H9 (cell line): ENCODE results near the gene ATP5PF. TPM values are rescaled to one million over a fixed set of nuclear protein-coding genes. Genes with fewer than 3 reads are reported as not detected.

Source experiments
- DNase-seq: peaks from one replicate; pipeline ENCODE4 v3.0.0-alpha.2; 2017
- H2AFZ ChIP-seq: one replicate; pipeline ENCODE4 v1.6.1; 2013; ENCODE audit warnings: mild to moderate bottlenecking, low read length, control low read depth, moderate library complexity
- H2AK5ac ChIP-seq: 2 replicates; pipeline ENCODE4 v1.6.1; 2013; ENCODE audit warnings: low read length, control low read depth, mixed read lengths; ENCODE audit not compliant: insufficient read length
- H2BK120ac ChIP-seq: one replicate; pipeline ENCODE4 v1.6.1; 2013; ENCODE audit warnings: low read depth, mild to moderate bottlenecking, low read length, control low read depth, inconsistent platforms; ENCODE audit not compliant: poor library complexity, severe bottlenecking
- H2BK12ac ChIP-seq: 2 replicates; pipeline ENCODE4 v1.6.1; 2013; ENCODE audit warnings: low read length, control low read depth, mixed read lengths, low read depth; ENCODE audit not compliant: insufficient read length
- H2BK15ac ChIP-seq: 2 replicates; pipeline ENCODE4 v1.6.1; 2013; ENCODE audit warnings: low read depth, low read length, control low read depth
- H2BK20ac ChIP-seq: one replicate; pipeline ENCODE4 v1.6.1; 2013; ENCODE audit warnings: low read depth, mild to moderate bottlenecking, low read length, control low read depth, inconsistent platforms; ENCODE audit not compliant: poor library complexity, severe bottlenecking
- H2BK5ac ChIP-seq: 2 replicates; pipeline ENCODE4 v1.6.1; 2013; ENCODE audit warnings: low read length, control low read depth, mixed read lengths; ENCODE audit not compliant: insufficient read length
- H3K14ac ChIP-seq: 2 replicates; pipeline ENCODE4 v1.6.1; 2013; ENCODE audit warnings: low read length, control low read depth; ENCODE audit not compliant: insufficient read depth
- H3K18ac ChIP-seq: 2 replicates; pipeline ENCODE4 v1.6.1; 2013; ENCODE audit warnings: low read depth, mild to moderate bottlenecking, mixed read lengths, low read length, control low read depth; ENCODE audit not compliant: insufficient read length
- H3K23ac ChIP-seq: 2 replicates; pipeline ENCODE4 v1.6.1; 2013; ENCODE audit warnings: low read length, control low read depth, mixed read lengths, low read depth; ENCODE audit not compliant: insufficient read length
- H3K23me2 ChIP-seq: 2 replicates; pipeline ENCODE4 v1.6.1; 2013; ENCODE audit warnings: low read depth, mild to moderate bottlenecking, mixed read lengths, low read length, control low read depth; ENCODE audit not compliant: insufficient read length, poor library complexity, severe bottlenecking
- H3K27ac ChIP-seq: 2 replicates; pipeline ENCODE4 v1.5.1; 2013; ENCODE audit warnings: low read length, control low read depth, mixed read lengths, low read depth; ENCODE audit not compliant: insufficient read length
- H3K27me3 ChIP-seq: 2 replicates; pipeline ENCODE4 v1.6.1; 2013; ENCODE audit warnings: low read length, control low read depth, inconsistent platforms; ENCODE audit not compliant: insufficient read depth
- H3K4ac ChIP-seq: 2 replicates; pipeline ENCODE4 v1.6.1; 2013; ENCODE audit warnings: low read depth, mild to moderate bottlenecking, control low read depth, inconsistent platforms, low read length, moderate library complexity
- H3K4me1 ChIP-seq: 2 replicates; pipeline ENCODE4 v1.6.1; 2013; ENCODE audit warnings: low read length, control low read depth, inconsistent platforms; ENCODE audit not compliant: insufficient read depth
- H3K4me2 ChIP-seq: 2 replicates; pipeline ENCODE4 v1.6.1; 2013; ENCODE audit warnings: low read length, control low read depth, mixed read lengths; ENCODE audit not compliant: insufficient read length, insufficient read depth
- H3K56ac ChIP-seq: 2 replicates; pipeline ENCODE4 v1.6.1; 2013; ENCODE audit warnings: low read depth, mild to moderate bottlenecking, mixed read lengths, low read length, control low read depth; ENCODE audit not compliant: insufficient read length
- H3K79me1 ChIP-seq: 2 replicates; pipeline ENCODE4 v1.6.1; 2013; ENCODE audit warnings: low read depth, mild to moderate bottlenecking, moderate library complexity, low read length, control low read depth, inconsistent platforms; ENCODE audit not compliant: insufficient read depth, poor library complexity, severe bottlenecking
- H3K79me2 ChIP-seq: 2 replicates; pipeline ENCODE4 v1.6.1; 2013; ENCODE audit warnings: low read length, control low read depth, inconsistent platforms; ENCODE audit not compliant: insufficient read depth
- H3K9ac ChIP-seq: 2 replicates; pipeline ENCODE4 v1.6.1; 2013; ENCODE audit warnings: low read length, control low read depth, mixed read lengths; ENCODE audit not compliant: insufficient read length; ENCODE audit errors: extremely low read depth
- H3K9me3 ChIP-seq: one replicate; pipeline ENCODE4 v1.6.1; 2013; ENCODE audit warnings: low read depth, low read length, inconsistent platforms; ENCODE audit not compliant: control insufficient read depth
- H3T11ph ChIP-seq: one replicate; pipeline ENCODE4 v1.6.1; 2013; ENCODE audit warnings: mild to moderate bottlenecking, low read length, control low read depth, inconsistent platforms
- H4K20me1 ChIP-seq: one replicate; pipeline ENCODE4 v1.6.1; 2013; ENCODE audit not compliant: control insufficient read depth, insufficient read length, insufficient read depth
- H4K5ac ChIP-seq: 2 replicates; pipeline ENCODE4 v1.6.1; 2013; ENCODE audit warnings: low read depth, mild to moderate bottlenecking, mixed read lengths, low read length, control low read depth; ENCODE audit not compliant: insufficient read length
- H4K8ac ChIP-seq: replicated peaks from 2 replicates; pipeline ENCODE4 v1.6.1; 2013; ENCODE audit warnings: low read length, control low read depth, mixed read lengths, low read depth; ENCODE audit not compliant: insufficient read length
- H4K91ac ChIP-seq: 2 replicates; pipeline ENCODE4 v1.6.1; 2013; ENCODE audit warnings: low read depth, mild to moderate bottlenecking, moderate library complexity, mixed read lengths, low read length, control low read depth; ENCODE audit not compliant: insufficient read length
- H3K27ac Mint-ChIP-seq, 3 experiments: 2 replicates in 2 of 3; 3 replicates in 1 of 3; pipeline ENCODE4 v1.8.0; 2020 to 2021; ENCODE audit warnings: mixed read lengths in 3 of 3, mild to moderate bottlenecking in 1 of 3, moderate library complexity in 1 of 3
- H3K27me3 Mint-ChIP-seq: 2 replicates; pipeline ENCODE4 v1.8.0; 2021; ENCODE audit warnings: low read depth, mild to moderate bottlenecking, moderate library complexity, mixed read lengths
- H3K36me3 Mint-ChIP-seq, 3 experiments: 2 replicates in 2 of 3; 3 replicates in 1 of 3; pipeline ENCODE4 v1.8.0; 2020 to 2021; ENCODE audit warnings: low read depth in 3 of 3, mixed read lengths in 3 of 3; ENCODE audit not compliant: insufficient read depth in 1 of 3
- H3K4me1 Mint-ChIP-seq, 2 experiments: 2 replicates each; pipeline ENCODE4 v1.8.0; 2020; ENCODE audit warnings: mixed read lengths in 2 of 2
- H3K4me3 Mint-ChIP-seq, 2 experiments: 2 replicates in 1 of 2; 3 replicates in 1 of 2; pipeline ENCODE4 v1.8.0; 2020 to 2021; ENCODE audit warnings: mild to moderate bottlenecking in 2 of 2, mixed read lengths in 2 of 2, moderate library complexity in 1 of 2
- H3K9me3 Mint-ChIP-seq, 2 experiments: 2 replicates in 1 of 2; 3 replicates in 1 of 2; pipeline ENCODE4 v1.8.0; 2020; ENCODE audit warnings: mild to moderate bottlenecking in 2 of 2, mixed read lengths in 2 of 2, moderate library complexity in 1 of 2
- CTCF ChIP-seq: fragments of 200-600 bp; sonication (generic); conservative IDR thresholded peaks from 3 replicates; pipeline ENCODE4 v1.8.0; 2021; ENCODE audit warnings: antibody characterized with exemption, mild to moderate bottlenecking
- WGBS: extraction: QIAGEN DNeasy Blood & Tissue Kit; methylation state at CpG from one replicate; pipeline ENCODE4 v1.1.7; 2013; ENCODE audit warnings: missing lambda C conversion rate, low lambda C conversion rate, mixed read lengths; ENCODE audit not compliant: insufficient read length; ENCODE audit errors: extremely low coverage; 5-methylcytosine and 5-hydroxymethylcytosine counted together
- total RNA-seq: library from RNA; stranded (reverse); gene quantifications from 2 replicates; pipeline ENCODE4 v1.2.1, GENCODE V29; 2021

ATP5PF gene
- total RNA-seq, 1 experiment from 2014 or later, result 143 TPM

GRCh38 chr21:25722631-25723030, 12.1 kb downstream of the ATP5PF start:
- Histone ChIP-seq H3K23ac (no peak overlapping the region), H2AFZ (no peak overlapping the region), H2BK12ac (no peak overlapping the region), H3K56ac (no peak overlapping the region), H2BK120ac (no peak overlapping the region), H3K14ac (no peak overlapping the region), H3K79me2 (no peaks in the 10 kb centered on the region), H3K4me2 (no peak overlapping the region), H3K79me1 (no peaks in the 10 kb centered on the region), H4K8ac (no peak overlapping the region), H3K9me3 (no peaks in the 10 kb centered on the region), H2BK5ac (no peak overlapping the region), H2AK5ac (no peak overlapping the region), H3K4ac (no peak overlapping the region), H4K5ac (no peak overlapping the region), H2BK15ac (no peak overlapping the region), H3K27ac (no peak overlapping the region), H3K27me3 (no peaks in the 10 kb centered on the region), H3K4me1 (no peaks in the 10 kb centered on the region), H2BK20ac (no peak overlapping the region), H3K23me2 (no peaks in the 10 kb centered on the region), H4K20me1 (no peaks in the 10 kb centered on the region), H3T11ph (no peak overlapping the region), H4K91ac (no peak overlapping the region), H3K9ac (no peak overlapping the region), H3K18ac (no peak overlapping the region)
- no peak for TF ChIP-seq CTCF
- WGBS, result no CpG with 5 or more reads among the region's 3 CpGs
- Mint-ChIP-seq H3K4me3 (no peak overlapping the region), H3K36me3 (peaks cover 20 to 59% (median 46%) of the 10 kb centered on the region in 3 experiments), H3K27me3 (no peaks in the 10 kb centered on the region; the same call in none of the 2 replicates), H3K27ac (no peak overlapping the region), H3K9me3 (no peaks in the 10 kb centered on the region), H3K4me1 (peaks cover 4% of the 10 kb centered on the region in 2 experiments)
- DNase-seq, result no peak
